ENCODE data around the gene ACBD4. TPM values are rescaled to one million over a fixed set of nuclear protein-coding genes. Genes with fewer than 3 reads are reported as not detected.

The ACBD4 gene
- total RNA-seq, 4 donors from 2014 or later = 2.2 to 3.2 (median 2.5) TPM

- ATAC-seq = no peak
- H3K36me3 ChIP-seq = peaks cover 0 to 15% of the 10 kb centered on the region in 2 donors
Observed at GRCh38 chr17:45117334-45117733, 18.2 kb upstream of the ACBD4 start.

GRCh38 chr17:45117848-45118646, 17.4 kb upstream of the ACBD4 start:
- Histone ChIP-seq H3K27me3 (no peaks in the 10 kb centered on the region), H3K9me3 (no peaks in the 10 kb centered on the region), H3K4me1 (peaks cover 5 to 9% of the 10 kb centered on the region in 2 donors), H3K4me3 (no peak overlapping the region), H3K36me3 (peaks cover 0 to 15% of the 10 kb centered on the region in 2 donors), H3K27ac (no peak overlapping the region)
- no peak for ATAC-seq
- no peak for DNase-seq
- in situ Hi-C loops (cut with MboI; ENCODE audit: low sequenced_read_pairs in 4 of 4) (loop anchor here in 1 of 4 donors (25.0 kb wide), 1 partner anchor 206 kb away; the partner anchor contains the start of gene GFAP), intact Hi-C loops (cut with DNase I; ENCODE audit: low total_unique reads) (no loop called here)
- TF ChIP-seq CTCF (IDR thresholded peaks at IDR 0.05 in 4 of 5, conservative IDR thresholded peaks at IDR 0.05 in 1 of 5) = no peak
- TF ChIP-seq POLR2A (IDR thresholded peaks at IDR 0.05) = no peak

More at GRCh38 chr17:45117334-45117733, 18.2 kb upstream of the ACBD4 start:
- Histone ChIP-seq H3K27me3 (no peaks in the 10 kb centered on the region), H3K4me1 (peaks cover 8 to 12% of the 10 kb centered on the region in 2 donors), H3K27ac (no peak overlapping the region), H3K4me3 (no peak overlapping the region), H3K9me3 (no peaks in the 10 kb centered on the region)
- in situ Hi-C loops (cut with MboI; ENCODE audit: low sequenced_read_pairs in 4 of 4) (loop anchor here in 1 of 4 donors (25.0 kb wide), 1 partner anchor 205 kb away; the partner anchor contains the start of gene GFAP), intact Hi-C loops (cut with DNase I; ENCODE audit: low total_unique reads) (no loop called here)
- TF ChIP-seq POLR2A (IDR thresholded peaks at IDR 0.05) = no peak
- TF ChIP-seq CTCF (IDR thresholded peaks at IDR 0.05 in 4 of 5, conservative IDR thresholded peaks at IDR 0.05 in 1 of 5) = no peak
- no peak for DNase-seq

DNA sequence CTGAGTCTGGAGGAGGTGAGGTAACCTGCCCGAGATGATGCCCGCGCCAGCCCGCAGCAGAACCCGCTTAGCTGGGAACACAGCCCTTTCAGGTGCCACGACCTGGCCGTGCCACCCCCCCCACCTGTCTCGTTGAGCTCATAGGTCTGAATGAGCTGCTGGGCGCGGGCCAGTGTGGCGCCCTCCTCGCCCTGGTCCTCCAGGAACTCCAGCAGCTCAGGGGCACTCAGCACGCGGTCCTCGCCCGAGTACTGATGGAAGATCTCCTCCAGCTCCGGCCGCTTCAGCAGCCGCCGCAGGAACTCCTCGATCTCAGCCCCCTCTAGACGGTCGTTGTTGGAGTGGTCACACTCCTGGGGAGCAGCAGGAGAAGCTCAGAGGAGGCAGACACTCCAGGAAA, 16.8 kb upstream of the ACBD4 start:
- H3K4me3 ChIP-seq = no peak overlapping the region
- H3K9me3 ChIP-seq = no peaks in the 10 kb centered on the region
- no peak overlapping the region for H3K27ac ChIP-seq
- H3K4me1 ChIP-seq = peaks cover 9 to 11% of the 10 kb centered on the region in 2 donors
- intact Hi-C loops (cut with DNase I; ENCODE audit: low total_unique reads) = no loop called here
- peaks cover 0 to 15% of the 10 kb centered on the region in 2 donors for H3K36me3 ChIP-seq
- ATAC-seq (no peak), DNase-seq (no peak)
- no peaks in the 10 kb centered on the region for H3K27me3 ChIP-seq
- in situ Hi-C loops (cut with MboI; ENCODE audit: low sequenced_read_pairs in 4 of 4) = loop anchor here in 1 of 4 donors (25.0 kb wide), 1 partner anchor 206 kb away; the partner anchor contains the start of gene GFAP
- TF ChIP-seq CTCF (IDR thresholded peaks at IDR 0.05 in 4 of 5, conservative IDR thresholded peaks at IDR 0.05 in 1 of 5) = no peak
- no peak for TF ChIP-seq POLR2A (IDR thresholded peaks at IDR 0.05)

- Histone ChIP-seq H3K27ac (no peak overlapping the region), H3K4me1 (peaks cover 21 to 23% of the 10 kb centered on the region in 2 donors), H3K9me3 (no peaks in the 10 kb centered on the region), H3K4me3 (no peak overlapping the region), H3K36me3 (peaks cover 0 to 15% of the 10 kb centered on the region in 2 donors), H3K27me3 (no peaks in the 10 kb centered on the region)
- TF ChIP-seq POLR2A (IDR thresholded peaks at IDR 0.05) (no peak), CTCF (IDR thresholded peaks at IDR 0.05 in 4 of 5, conservative IDR thresholded peaks at IDR 0.05 in 1 of 5) (no peak)
- no peak for DNase-seq
- intact Hi-C loops (cut with DNase I; ENCODE audit: low total_unique reads) = no loop called here
- in situ Hi-C loops (cut with MboI; ENCODE audit: low sequenced_read_pairs in 4 of 4) = loop anchor here in 1 of 4 donors (25.0 kb wide), 1 partner anchor 208 kb away; the partner anchor contains the start of gene GFAP
- no peak for ATAC-seq
Observed at GRCh38 chr17:45119964-45120363, 15.5 kb upstream of the ACBD4 start.

Measured in gastrocnemius medialis (tissue), 4 donors.